KMS-11 (cell line): ENCODE results near the gene GALNT10.

Source experiments
- H2AFZ ChIP-seq: fragments of 200-600 bp; sonication (generic); 2 replicates; pipeline ENCODE4 v1.6.1; 2016; ENCODE audit warnings: antibody characterized with exemption, mixed run types, low read depth
- H3K27ac ChIP-seq: fragments of 200-600 bp; sonication (generic); 2 replicates; pipeline ENCODE4 v1.6.1; 2016; ENCODE audit warnings: mild to moderate bottlenecking, mixed run types
- H3K27me3 ChIP-seq: fragments of 200-600 bp; sonication (generic); 2 replicates; pipeline ENCODE4 v1.6.1; 2017; ENCODE audit warnings: mild to moderate bottlenecking, low read depth, mixed run types, moderate library complexity; ENCODE audit not compliant: insufficient read depth
- H3K36me3 ChIP-seq: fragments of 200-600 bp; sonication (generic); 2 replicates; pipeline ENCODE4 v1.6.1; 2017; ENCODE audit warnings: mild to moderate bottlenecking, mixed run types; ENCODE audit not compliant: insufficient read depth
- H3K4me1 ChIP-seq: fragments of 200-600 bp; sonication (generic); 2 replicates; pipeline ENCODE4 v1.6.1; 2016; ENCODE audit warnings: mild to moderate bottlenecking, low read depth, mixed run types; ENCODE audit not compliant: poor library complexity, severe bottlenecking
- H3K4me2 ChIP-seq: fragments of 200-600 bp; sonication (generic); 2 replicates; pipeline ENCODE4 v1.7.0; 2016; ENCODE audit warnings: mild to moderate bottlenecking, mixed run types
- H3K4me3 ChIP-seq: fragments of 200-600 bp; sonication (generic); IDR thresholded peaks from 2 replicates; pipeline ENCODE4 v1.6.1; 2017; ENCODE audit warnings: low read depth, low read length, mixed read lengths; ENCODE audit not compliant: insufficient read depth
- H3K79me2 ChIP-seq: fragments of 200-600 bp; sonication (generic); 2 replicates; pipeline ENCODE4 v1.6.1; 2016; ENCODE audit warnings: low read depth, mixed run types; ENCODE audit not compliant: insufficient read depth
- H3K9ac ChIP-seq: fragments of 200-600 bp; sonication (generic); 2 replicates; pipeline ENCODE4 v1.6.1; 2016; ENCODE audit warnings: mild to moderate bottlenecking, mixed run types
- H4K20me1 ChIP-seq: fragments of 200-600 bp; sonication (generic); 2 replicates; pipeline ENCODE4 v1.6.1; 2016; ENCODE audit warnings: mild to moderate bottlenecking, mixed run types; ENCODE audit not compliant: insufficient read depth
- TF ChIP-seq, protein P1 (sequence below): fragments of 200-600 bp; sonication (generic); conservative IDR thresholded peaks from 2 replicates; pipeline ENCODE4 v1.6.1; 2017; ENCODE audit warnings: low read depth, mild to moderate bottlenecking, antibody characterized with exemption, low read length, moderate library complexity, mixed read lengths

The GALNT10 gene

DNA sequence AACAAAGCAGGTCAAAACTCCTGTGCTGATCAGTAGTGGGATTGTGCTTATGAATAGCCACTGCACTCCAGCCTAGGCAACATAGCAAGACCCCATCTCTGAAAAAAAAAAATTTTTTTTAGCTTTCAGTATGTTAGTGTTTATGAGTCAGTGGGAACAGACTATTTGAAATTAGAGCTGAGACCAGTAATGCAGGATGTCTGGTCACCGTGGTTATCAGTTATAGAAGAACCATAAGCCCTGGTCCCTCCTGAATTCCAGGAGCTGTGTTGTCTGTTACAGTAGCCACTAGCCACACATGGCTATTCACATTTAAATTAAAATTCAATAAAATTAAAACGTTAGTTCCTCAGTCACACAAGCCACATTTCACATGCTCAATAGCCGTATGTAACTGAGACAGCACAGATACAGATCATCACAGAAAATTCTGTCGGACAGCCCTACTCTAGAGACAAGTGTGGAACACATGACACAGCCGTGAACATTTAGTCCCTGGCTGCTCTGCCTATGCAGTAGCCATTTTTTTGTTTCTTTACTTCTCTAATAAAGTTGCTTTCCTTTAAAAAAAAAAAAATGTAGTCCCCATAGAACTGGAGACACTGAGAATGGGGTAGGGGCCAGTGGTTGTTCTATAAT is 159.2 kb downstream of the GALNT10 start:
- no peak overlapping the region for H3K27ac ChIP-seq
- no peaks in the 10 kb centered on the region for H4K20me1 ChIP-seq
- H3K27me3 ChIP-seq, result no peaks in the 10 kb centered on the region
- TF ChIP-seq, protein P1, sequence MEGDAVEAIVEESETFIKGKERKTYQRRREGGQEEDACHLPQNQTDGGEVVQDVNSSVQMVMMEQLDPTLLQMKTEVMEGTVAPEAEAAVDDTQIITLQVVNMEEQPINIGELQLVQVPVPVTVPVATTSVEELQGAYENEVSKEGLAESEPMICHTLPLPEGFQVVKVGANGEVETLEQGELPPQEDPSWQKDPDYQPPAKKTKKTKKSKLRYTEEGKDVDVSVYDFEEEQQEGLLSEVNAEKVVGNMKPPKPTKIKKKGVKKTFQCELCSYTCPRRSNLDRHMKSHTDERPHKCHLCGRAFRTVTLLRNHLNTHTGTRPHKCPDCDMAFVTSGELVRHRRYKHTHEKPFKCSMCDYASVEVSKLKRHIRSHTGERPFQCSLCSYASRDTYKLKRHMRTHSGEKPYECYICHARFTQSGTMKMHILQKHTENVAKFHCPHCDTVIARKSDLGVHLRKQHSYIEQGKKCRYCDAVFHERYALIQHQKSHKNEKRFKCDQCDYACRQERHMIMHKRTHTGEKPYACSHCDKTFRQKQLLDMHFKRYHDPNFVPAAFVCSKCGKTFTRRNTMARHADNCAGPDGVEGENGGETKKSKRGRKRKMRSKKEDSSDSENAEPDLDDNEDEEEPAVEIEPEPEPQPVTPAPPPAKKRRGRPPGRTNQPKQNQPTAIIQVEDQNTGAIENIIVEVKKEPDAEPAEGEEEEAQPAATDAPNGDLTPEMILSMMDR, result no peak
- H3K36me3 ChIP-seq, result no peaks in the 10 kb centered on the region
- H2AFZ ChIP-seq, result no peak overlapping the region
- H3K9ac ChIP-seq, result no peak overlapping the region
- H3K4me3 ChIP-seq, result no peak overlapping the region
- no peak overlapping the region for H3K4me2 ChIP-seq
- no peaks in the 10 kb centered on the region for H3K79me2 ChIP-seq
- H3K4me1 ChIP-seq, result no peaks in the 10 kb centered on the region

DNA sequence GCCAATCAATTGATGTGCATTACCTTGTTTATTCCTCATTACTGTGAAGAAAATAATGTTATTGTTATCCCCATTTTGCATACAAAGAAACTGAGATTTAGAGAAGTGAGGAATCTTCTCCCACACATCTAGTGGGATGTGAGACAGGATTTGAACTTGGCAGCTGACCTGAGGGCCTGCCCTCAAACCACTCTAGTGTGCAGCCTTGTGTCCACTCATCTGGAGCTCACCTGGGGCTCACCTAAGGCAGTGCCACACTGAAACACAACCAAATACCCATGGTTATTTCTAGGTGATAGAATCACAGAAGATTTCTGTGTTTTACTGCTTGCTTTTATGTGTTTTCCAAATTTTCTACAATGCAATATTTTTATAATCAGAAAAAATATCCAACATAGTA is 160.6 kb downstream of the GALNT10 start:
- Histone ChIP-seq H3K4me3 (no peak overlapping the region), H2AFZ (no peak overlapping the region), H3K27me3 (no peaks in the 10 kb centered on the region), H3K79me2 (no peaks in the 10 kb centered on the region), H3K4me1 (no peaks in the 10 kb centered on the region), H3K9ac (no peak overlapping the region), H3K4me2 (no peak overlapping the region), H4K20me1 (no peaks in the 10 kb centered on the region), H3K27ac (no peak overlapping the region), H3K36me3 (no peaks in the 10 kb centered on the region)
- TF ChIP-seq, protein P1, result no peak

DNA sequence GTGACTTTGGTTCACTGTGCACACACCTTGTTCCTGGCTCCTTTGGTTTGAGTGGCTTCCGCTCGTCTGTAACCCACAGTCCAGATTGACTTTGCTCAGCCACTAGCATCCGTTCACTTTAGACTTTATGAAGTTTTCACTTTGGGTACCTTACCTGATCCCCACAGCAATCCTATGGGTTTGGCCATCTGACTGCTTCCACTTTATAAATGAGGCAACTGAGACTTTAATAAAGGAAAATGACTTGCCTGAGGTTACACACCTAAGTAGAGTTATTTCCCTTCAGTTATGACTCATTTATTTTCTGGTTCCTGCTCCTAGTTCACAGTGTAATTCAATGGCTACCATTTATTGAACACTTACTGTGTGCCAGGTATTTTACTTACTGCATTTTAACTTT is 161.0 kb downstream of the GALNT10 start:
- H3K27me3 ChIP-seq, result no peaks in the 10 kb centered on the region
- H4K20me1 ChIP-seq, result no peaks in the 10 kb centered on the region
- H3K4me2 ChIP-seq, result no peak overlapping the region
- no peaks in the 10 kb centered on the region for H3K79me2 ChIP-seq
- TF ChIP-seq, protein P1, result no peak
- no peak overlapping the region for H3K27ac ChIP-seq
- H3K4me3 ChIP-seq, result no peak overlapping the region
- no peak overlapping the region for H2AFZ ChIP-seq
- no peaks in the 10 kb centered on the region for H3K36me3 ChIP-seq
- H3K9ac ChIP-seq, result no peak overlapping the region
- H3K4me1 ChIP-seq, result no peaks in the 10 kb centered on the region

DNA sequence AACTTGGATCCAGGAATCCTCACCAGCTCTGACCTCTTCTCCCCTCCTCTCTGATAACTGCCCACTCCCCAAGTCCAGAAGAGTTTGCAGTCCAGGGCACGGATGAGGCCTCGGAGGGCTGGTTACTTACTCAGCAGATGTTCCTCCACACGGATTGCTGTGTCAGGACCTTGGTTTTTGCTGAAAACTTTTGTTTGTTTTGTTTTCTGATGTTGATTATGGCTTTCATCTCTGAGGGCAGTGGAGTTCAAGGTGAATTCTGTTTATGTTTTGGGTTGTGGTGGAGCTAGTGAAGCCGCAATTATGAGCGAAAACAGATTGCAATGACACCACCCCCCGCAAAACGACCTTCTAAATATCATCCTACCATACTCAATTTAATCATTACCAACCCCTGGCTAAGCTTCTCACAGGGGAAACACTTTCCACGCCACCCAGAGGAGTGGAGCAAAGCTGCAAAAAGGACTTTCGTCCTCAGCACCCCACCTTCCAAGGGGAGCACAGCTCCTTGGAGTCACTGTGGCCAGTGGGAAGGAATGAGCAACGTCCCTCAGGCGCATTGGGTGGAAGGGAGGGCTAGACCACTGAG is 162.5 kb downstream of the GALNT10 start:
- Histone ChIP-seq H3K36me3 (no peaks in the 10 kb centered on the region), H3K9ac (no peak overlapping the region), H2AFZ (no peak overlapping the region), H4K20me1 (no peaks in the 10 kb centered on the region), H3K27ac (no peak overlapping the region), H3K27me3 (no peaks in the 10 kb centered on the region), H3K4me2 (no peak overlapping the region), H3K79me2 (no peaks in the 10 kb centered on the region), H3K4me1 (no peaks in the 10 kb centered on the region), H3K4me3 (no peak overlapping the region)
- TF ChIP-seq, protein P1, result no peak
